Activated CD4-positive, alpha-beta memory T cell treated with anti-CD3 and anti-CD28 coated beads, Interleukin-2, amount 10 ng/mL, durations not matched to agents 7 days and 5 days (primary cell): ENCODE results near the gene PCSK1N. TPM values are rescaled to one million over a fixed set of nuclear protein-coding genes. Genes with fewer than 3 reads are reported as not detected.

Source experiments
- CTCF ChIA-PET: fragments of 350-600 bp; sonication (Branson Sonifier 250); formaldehyde crosslinking; loops from one replicate; lab custom pipeline; 2021; ENCODE audit warnings: antibody characterized with exemption, inconsistent platforms; lab: Charles Lee
- POLR2A ChIA-PET: fragments of 350-600 bp; sonication (Branson Sonifier 250); formaldehyde crosslinking; loops from one replicate; lab custom pipeline; 2021; ENCODE audit warnings: antibody characterized with exemption; lab: Charles Lee
- DNase-seq: peaks from one replicate; pipeline ENCODE4 v3.0.0-alpha.2; 2020
- H3K27ac Mint-ChIP-seq: one replicate; pipeline ENCODE4 v1.8.0; 2021; ENCODE audit warnings: mild to moderate bottlenecking, mixed read lengths
- H3K27me3 Mint-ChIP-seq: one replicate; pipeline ENCODE4 v1.8.0; 2021; ENCODE audit warnings: mixed read lengths
- H3K36me3 Mint-ChIP-seq: one replicate; pipeline ENCODE4 v1.8.0; 2021; ENCODE audit warnings: low read depth, mixed read lengths
- H3K4me1 Mint-ChIP-seq: one replicate; pipeline ENCODE4 v1.8.0; 2021; ENCODE audit warnings: mixed read lengths
- H3K4me3 Mint-ChIP-seq: one replicate; pipeline ENCODE4 v1.8.0; 2021; ENCODE audit warnings: mild to moderate bottlenecking, mixed read lengths
- H3K9me3 Mint-ChIP-seq: one replicate; pipeline ENCODE4 v1.8.0; 2021; ENCODE audit warnings: mixed read lengths
- total RNA-seq, 2 experiments: library from RNA; stranded (reverse); gene quantifications; one replicate each; pipeline ENCODE4 v1.2.3, GENCODE V29; 2021

The PCSK1N gene
- total RNA-seq, 2 experiments from 2014 or later, result 1.4 to 1.6 TPM

DNA sequence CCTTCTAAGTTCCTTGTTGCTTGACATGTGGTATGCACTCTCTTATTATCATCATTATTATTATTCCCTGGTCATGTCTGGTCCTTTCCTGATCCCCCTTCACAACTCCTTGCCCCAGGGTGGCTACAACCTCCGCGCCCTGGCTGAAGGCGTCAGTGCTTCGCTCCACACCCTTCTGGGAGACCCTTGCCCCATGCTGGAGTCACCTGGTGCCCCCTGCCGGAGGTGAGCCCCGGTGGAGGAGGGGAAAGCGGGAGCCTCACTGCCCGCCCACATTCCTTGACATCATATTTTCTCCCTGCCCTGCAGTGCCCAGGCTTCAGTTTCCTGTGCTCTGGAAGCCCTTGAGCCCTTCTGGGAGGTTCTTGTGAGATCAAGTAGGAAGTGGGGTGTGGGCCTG lies 20.1 kb downstream of the PCSK1N start:
- DNase-seq, result no peak
- Mint-ChIP-seq H3K4me1 (no peaks in the 10 kb centered on the region), H3K36me3 (peaks cover 11% of the 10 kb centered on the region), H3K27ac (no peak overlapping the region), H3K4me3 (no peak overlapping the region), H3K9me3 (no peaks in the 10 kb centered on the region), H3K27me3 (no peaks in the 10 kb centered on the region)
- ChIA-PET POLR2A (no interaction called here), CTCF (no interaction called here)

- ChIA-PET POLR2A (no interaction called here), CTCF (no interaction called here)
- H3K27me3 Mint-ChIP-seq, result no peaks in the 10 kb centered on the region
- H3K27ac Mint-ChIP-seq, result no peak overlapping the region
- peaks cover 6% of the 10 kb centered on the region for H3K36me3 Mint-ChIP-seq
- H3K4me1 Mint-ChIP-seq, result no peaks in the 10 kb centered on the region
- no peak overlapping the region for H3K4me3 Mint-ChIP-seq
- DNase-seq, result no peak
- H3K9me3 Mint-ChIP-seq, result no peaks in the 10 kb centered on the region
Observed at GRCh38 chrX:48814722-48815121, 20.7 kb downstream of the PCSK1N start.

DNA sequence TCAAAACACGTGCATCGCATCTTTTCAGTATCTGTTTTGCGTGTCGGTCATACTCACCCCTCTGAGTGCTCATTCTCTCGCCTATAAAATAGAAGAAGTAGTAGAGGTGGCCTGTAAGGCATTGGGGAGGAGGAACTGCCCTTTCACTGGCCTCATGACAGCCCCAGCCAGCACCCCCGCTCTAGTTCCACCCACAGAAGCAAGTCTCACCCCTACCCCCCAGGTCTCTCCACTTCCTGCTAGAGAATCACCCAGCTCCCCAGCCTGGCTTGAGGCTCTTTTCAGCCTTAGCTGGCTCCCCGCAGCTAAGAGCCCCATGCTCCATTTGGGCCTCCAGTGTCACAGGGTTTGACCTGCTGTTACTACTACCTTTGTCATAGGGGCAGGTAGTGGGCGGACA lies 21.8 kb downstream of the PCSK1N start:
- DNase-seq, result no peak
- H3K9me3 Mint-ChIP-seq, result no peaks in the 10 kb centered on the region
- ChIA-PET CTCF (no interaction called here), POLR2A (no interaction called here)
- peaks cover 6% of the 10 kb centered on the region for H3K36me3 Mint-ChIP-seq
- no peak overlapping the region for H3K4me3 Mint-ChIP-seq
- H3K27me3 Mint-ChIP-seq, result no peaks in the 10 kb centered on the region
- H3K4me1 Mint-ChIP-seq, result no peaks in the 10 kb centered on the region
- no peak overlapping the region for H3K27ac Mint-ChIP-seq

DNA sequence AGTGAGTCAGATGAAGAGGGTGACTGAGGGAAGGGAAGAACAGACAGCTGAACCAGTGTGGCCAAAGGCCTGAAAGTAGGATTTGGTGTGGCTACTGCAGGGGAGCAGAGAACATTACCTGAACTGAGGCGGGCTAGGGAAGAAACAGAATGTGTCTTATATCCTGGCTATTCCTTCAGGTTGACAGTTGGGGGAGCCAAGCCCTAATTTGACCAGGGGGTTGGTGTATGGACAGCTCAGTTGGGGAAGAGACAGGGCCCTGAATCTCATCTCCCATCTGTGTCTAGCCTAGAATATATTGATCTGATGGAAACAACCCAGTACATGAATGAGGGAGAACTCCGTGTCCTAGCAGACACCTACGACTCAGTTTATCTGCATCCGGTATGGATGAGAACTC lies 29.3 kb downstream of the PCSK1N start:
- Mint-ChIP-seq H3K4me3 (no peak overlapping the region), H3K4me1 (peaks cover 22% of the 10 kb centered on the region), H3K27ac (no peak overlapping the region), H3K27me3 (no peaks in the 10 kb centered on the region), H3K36me3 (peaks cover 16% of the 10 kb centered on the region), H3K9me3 (no peaks in the 10 kb centered on the region)
- POLR2A ChIA-PET, result no interaction called here
- no peak for DNase-seq
- CTCF ChIA-PET, result no interaction called here

DNA sequence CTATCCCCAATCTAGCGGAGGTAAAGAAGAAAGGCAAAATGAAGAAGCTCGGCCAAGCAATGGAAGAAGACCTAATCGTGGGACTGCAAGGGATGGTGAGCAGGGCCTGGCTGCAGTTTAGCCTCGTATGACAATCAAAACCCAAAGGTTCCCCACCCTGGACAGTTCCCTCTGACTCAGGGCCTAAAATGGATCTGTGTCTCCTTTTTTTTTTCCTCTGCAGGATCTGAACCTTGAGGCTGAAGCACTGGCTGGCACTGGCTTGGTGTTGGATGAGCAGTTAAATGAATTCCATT lies 32.6 kb downstream of the PCSK1N start:
- no peaks in the 10 kb centered on the region for H3K9me3 Mint-ChIP-seq
- peaks cover 29% of the 10 kb centered on the region for H3K4me1 Mint-ChIP-seq
- ChIA-PET POLR2A (interaction anchor here (1.0 kb wide), 1 partner anchor 200 kb away, joined by 4 read pairs; the partner anchor contains the start of gene GRIPAP1), CTCF (no interaction called here)
- H3K4me3 Mint-ChIP-seq, result peak overlapping the region; percentile 97
- H3K27ac Mint-ChIP-seq, result peak overlapping the region; percentile 99
- H3K27me3 Mint-ChIP-seq, result no peaks in the 10 kb centered on the region
- H3K36me3 Mint-ChIP-seq, result peaks cover 19% of the 10 kb centered on the region
- no peak for DNase-seq

GRCh38 chrX:48802089-48802904 lies 33.1 kb downstream of the PCSK1N start:
- ChIA-PET POLR2A (interaction anchor here (0.7 to 4.1 kb wide), 18 partner anchors 10 to 370 kb away, joined by 3 to 34 read pairs (median 5); partner anchors contain the start of genes GRIPAP1, OTUD5, PLP2 and PQBP1), CTCF (interaction anchor here (0.6 to 1.7 kb wide), 6 partner anchors 34 to 328 kb away, joined by 3 to 10 read pairs (median 3); no protein-coding TSS in a partner anchor)

GRCh38 chrX:48801280-48802088 lies 33.9 kb downstream of the PCSK1N start, which contains the start of gene HDAC6:
HDAC6 (plus strand) TSS chrX:48802067; CDS start chrX:48802693, 626 bp downstream.
- Mint-ChIP-seq H3K9me3 (no peaks in the 10 kb centered on the region), H3K4me3 (peak within 1 kb of the TSS; percentile 97), H3K27ac (peak within 1 kb of the TSS; percentile 99), H3K4me1 (peaks cover 29% of the 10 kb centered on the region), H3K36me3 (peaks cover 14% of the 10 kb centered on the region), H3K27me3 (no peaks in the 10 kb centered on the region)
- ChIA-PET POLR2A (interaction anchor here (0.7 to 4.1 kb wide), 21 partner anchors 9 to 370 kb away, joined by 3 to 34 read pairs (median 5); partner anchors contain the start of genes GRIPAP1, OTUD5, PLP2 and PQBP1), CTCF (interaction anchor here (0.6 to 1.7 kb wide), 8 partner anchors 35 to 327 kb away, joined by 3 to 10 read pairs (median 3); partner anchors contain the start of genes GRIPAP1, PQBP1 and TIMM17B)
- peak; percentile 96 for DNase-seq

More at GRCh38 chrX:48802089-48802904, 33.1 kb downstream of the PCSK1N start:
- Mint-ChIP-seq H3K27ac (peak overlapping the region; percentile 99), H3K36me3 (peaks cover 19% of the 10 kb centered on the region), H3K9me3 (no peaks in the 10 kb centered on the region), H3K4me1 (peaks cover 29% of the 10 kb centered on the region), H3K4me3 (peak overlapping the region; percentile 97), H3K27me3 (no peaks in the 10 kb centered on the region)
- peak; percentile 80 for DNase-seq

DNA sequence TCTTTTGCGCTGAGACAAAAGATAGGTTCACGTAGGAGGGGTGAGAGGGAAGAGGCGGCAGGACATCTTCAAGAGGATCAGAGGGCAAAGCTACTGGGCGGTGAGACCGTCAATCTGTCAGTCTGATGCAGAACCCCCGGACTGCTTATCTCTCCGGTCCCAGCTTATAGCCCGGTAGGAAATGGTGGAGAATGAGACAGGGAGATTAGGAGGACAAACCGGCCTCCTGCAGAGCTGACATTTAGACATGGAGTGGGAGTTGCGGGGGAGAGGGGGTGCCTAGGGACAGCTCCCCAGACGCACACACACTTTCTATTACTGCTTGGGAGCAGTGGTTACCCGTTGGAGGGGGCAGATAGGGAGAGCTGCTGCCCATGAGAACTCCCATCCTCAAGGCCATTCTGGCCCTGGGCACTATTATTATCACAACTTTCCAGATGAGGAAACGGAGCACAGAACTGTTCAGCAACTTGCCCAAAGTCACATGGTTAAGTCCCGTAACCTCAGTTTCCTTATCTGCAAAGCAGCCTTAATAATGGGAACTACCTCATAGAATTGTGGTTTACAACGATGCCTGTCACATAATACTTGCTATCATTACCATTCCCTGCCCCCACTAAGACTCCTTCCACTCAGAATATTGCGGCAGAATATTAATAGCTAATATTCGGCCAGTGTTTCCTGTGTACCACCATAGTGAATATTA lies 34.7 kb downstream of the PCSK1N start:
- H3K27ac Mint-ChIP-seq, result peak overlapping the region; percentile 99
- H3K4me1 Mint-ChIP-seq, result peaks cover 29% of the 10 kb centered on the region
- POLR2A ChIA-PET, result interaction anchor here (0.6 to 4.1 kb wide), 18 partner anchors 16 to 475 kb away, joined by 3 to 34 read pairs (median 5); partner anchors contain the start of genes PLP2, PQBP1, RBM3 and SUV39H1
- H3K36me3 Mint-ChIP-seq, result peaks cover 14% of the 10 kb centered on the region
- peak; percentile 16 for DNase-seq
- H3K4me3 Mint-ChIP-seq, result peak overlapping the region; percentile 97
- CTCF ChIA-PET, result interaction anchor here (0.8 to 1.7 kb wide), 4 partner anchors 97 to 327 kb away, joined by 3 to 10 read pairs (median 3); partner anchors contain the start of genes GRIPAP1, PQBP1 and TIMM17B
- no peaks in the 10 kb centered on the region for H3K9me3 Mint-ChIP-seq
- no peaks in the 10 kb centered on the region for H3K27me3 Mint-ChIP-seq

- POLR2A ChIA-PET, result interaction anchor here (1.2 to 4.1 kb wide), 2 partner anchors 101 to 115 kb away, joined by 3 to 23 read pairs; partner anchors contain the start of gene WAS
- no peak overlapping the region for H3K27ac Mint-ChIP-seq
Observed at GRCh38 chrX:48798318-48798717, 37.1 kb downstream of the PCSK1N start.

GRCh38 chrX:48794911-48795515 lies 40.4 kb downstream of the PCSK1N start:
- Mint-ChIP-seq H3K4me1 (peaks cover 2% of the 10 kb centered on the region), H3K36me3 (no peaks in the 10 kb centered on the region), H3K27ac (no peak overlapping the region), H3K9me3 (no peaks in the 10 kb centered on the region), H3K4me3 (no peak overlapping the region), H3K27me3 (no peaks in the 10 kb centered on the region)
- DNase-seq, result no peak
- POLR2A ChIA-PET, result no interaction called here
- CTCF ChIA-PET, result no interaction called here

More at GRCh38 chrX:48798318-48798717, 37.1 kb downstream of the PCSK1N start:
- Mint-ChIP-seq H3K9me3 (no peaks in the 10 kb centered on the region), H3K27me3 (no peaks in the 10 kb centered on the region), H3K4me1 (peaks cover 21% of the 10 kb centered on the region), H3K4me3 (no peak overlapping the region), H3K36me3 (peaks cover 3% of the 10 kb centered on the region)
- DNase-seq, result no peak
- CTCF ChIA-PET, result no interaction called here

- Mint-ChIP-seq H3K36me3 (no peaks in the 10 kb centered on the region), H3K9me3 (no peaks in the 10 kb centered on the region), H3K27ac (no peak overlapping the region), H3K4me1 (peaks cover 8% of the 10 kb centered on the region), H3K27me3 (no peaks in the 10 kb centered on the region), H3K4me3 (no peak overlapping the region)
- DNase-seq, result no peak
- ChIA-PET CTCF (no interaction called here), POLR2A (no interaction called here)
Observed at GRCh38 chrX:48794340-48794910, 41.0 kb downstream of the PCSK1N start.

- no peak overlapping the region for H3K27ac Mint-ChIP-seq
- peaks cover 11% of the 10 kb centered on the region for H3K4me1 Mint-ChIP-seq
- H3K27me3 Mint-ChIP-seq, result no peaks in the 10 kb centered on the region
- no peak for DNase-seq
- H3K36me3 Mint-ChIP-seq, result no peaks in the 10 kb centered on the region
- H3K4me3 Mint-ChIP-seq, result no peak overlapping the region
- H3K9me3 Mint-ChIP-seq, result no peaks in the 10 kb centered on the region
- ChIA-PET CTCF (no interaction called here), POLR2A (no interaction called here)
Observed at GRCh38 chrX:48793935-48794334, 41.5 kb downstream of the PCSK1N start.
